Measurements from ENCODE around the gene ARHGAP8. TPM values are rescaled to one million over a fixed set of nuclear protein-coding genes. Genes with fewer than 3 reads are reported as not detected.

The ARHGAP8 gene
- total and polyA plus RNA-seq, 10 of the 15 experiments (the other 5 are each of a cell fraction or from before 2014, with no cell fraction given) = 0.33 TPM; not detected in 9

DNA sequence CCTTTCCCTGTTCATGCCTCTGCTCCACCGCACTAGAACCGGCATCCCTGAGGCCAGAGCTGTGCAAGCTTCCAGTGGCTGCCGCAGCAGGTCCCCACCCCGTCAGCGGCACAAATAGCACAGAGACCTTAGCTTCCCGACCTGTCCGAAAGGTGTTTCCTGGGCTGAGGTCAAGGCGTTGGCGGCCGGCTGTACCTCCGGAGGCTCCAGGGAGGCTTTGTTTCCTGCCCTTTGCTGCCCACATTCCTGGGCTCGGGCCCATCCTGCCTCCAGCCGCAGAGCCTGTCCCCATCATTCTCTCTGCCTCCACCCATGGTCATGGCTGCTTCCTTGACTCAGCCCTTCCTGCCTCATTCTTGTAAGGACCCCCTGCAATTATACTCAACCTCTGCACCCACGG, 31.2 kb downstream of the ARHGAP8 start (continued):
- TF ChIP-seq TCF3 (IDR thresholded peaks at IDR 0.05; ENCODE audit: borderline replicate concordance, insufficient read depth, low read depth, low read length) (no peak), MTA3 (IDR thresholded peaks at IDR 0.05; ENCODE audit: borderline replicate concordance, low read length) (no peak)

GRCh38 chr22:44786136-44786535, 33.8 kb downstream of the ARHGAP8 start:
- H3K9ac ChIP-seq (ENCODE audit: control insufficient read depth, insufficient read depth, low read length) = no peak overlapping the region
- ChIA-PET POLR2A (no interaction called here), CTCF (no interaction called here), RAD21 (ENCODE audit: unreplicated experiment) (no interaction called here), SMC1A (ENCODE audit: uncharacterized antibody, unreplicated experiment) (no interaction called here)
- no peaks in the 10 kb centered on the region; a peak in 1 of 4 replicates for H3K27me3 ChIP-seq (replicated peaks in 1 of 2; ENCODE audit: control insufficient read depth in 2 of 2, insufficient read depth in 2 of 2, low read length in 1 of 2)
- H3K4me3 ChIP-seq = no peak overlapping the region
- no peaks in the 10 kb centered on the region for H3K9me3 ChIP-seq (replicated peaks; ENCODE audit: control insufficient read depth, insufficient read depth, low read length)
- DNase-seq (ENCODE audit: low read depth, low spot score) = no peak
- no peak for FAIRE-seq
- no peaks in the 10 kb centered on the region for H4K20me1 ChIP-seq (ENCODE audit: control insufficient read depth, insufficient read depth)
- no TSS peak for BruUV-seq (replicated peaks)
- no peak for ATAC-seq
- H3K4me1 ChIP-seq (ENCODE audit: control insufficient read depth, insufficient read depth, low read length) = no peaks in the 10 kb centered on the region
- no peaks in the 10 kb centered on the region for H3K36me3 ChIP-seq (ENCODE audit: control insufficient read depth in 2 of 2, insufficient read depth in 2 of 2, low read length in 1 of 2)
- 71% methylated on average over 23 of the region's 23 CpGs for WGBS (ENCODE audit: insufficient coverage, insufficient replicate concordance, low lambda C conversion rate, missing lambda C conversion rate)
- H3K4me2 ChIP-seq (ENCODE audit: control insufficient read depth, insufficient read depth) = no peak overlapping the region
- no peak overlapping the region for H2AFZ ChIP-seq (ENCODE audit: control insufficient read depth, low read depth, low read length)
- H3K79me2 ChIP-seq (ENCODE audit: control insufficient read depth, insufficient read depth, low read length) = no peaks in the 10 kb centered on the region
- in situ Hi-C loops (cut with MboI) = no loop called here
- intact Hi-C loops (cut with micrococcal nuclease; ENCODE audit: unreplicated experiment) = no loop called here
- H3K27ac ChIP-seq (ENCODE audit: control insufficient read depth, insufficient read depth) = no peak overlapping the region
- TF ChIP-seq EGR1 (IDR thresholded peaks at IDR 0.05; ENCODE audit: borderline replicate concordance in 1 of 2, low read depth in 2 of 2, low read length in 2 of 2) (no peak), HCFC1 (IDR thresholded peaks at IDR 0.05; ENCODE audit: low read length) (no peak), ZZZ3 (IDR thresholded peaks at IDR 0.05; ENCODE audit: control insufficient read depth, insufficient read length, low read depth) (no peak), TARDBP (IDR thresholded peaks at IDR 0.05; ENCODE audit: borderline replicate concordance) (no peak)

DNA sequence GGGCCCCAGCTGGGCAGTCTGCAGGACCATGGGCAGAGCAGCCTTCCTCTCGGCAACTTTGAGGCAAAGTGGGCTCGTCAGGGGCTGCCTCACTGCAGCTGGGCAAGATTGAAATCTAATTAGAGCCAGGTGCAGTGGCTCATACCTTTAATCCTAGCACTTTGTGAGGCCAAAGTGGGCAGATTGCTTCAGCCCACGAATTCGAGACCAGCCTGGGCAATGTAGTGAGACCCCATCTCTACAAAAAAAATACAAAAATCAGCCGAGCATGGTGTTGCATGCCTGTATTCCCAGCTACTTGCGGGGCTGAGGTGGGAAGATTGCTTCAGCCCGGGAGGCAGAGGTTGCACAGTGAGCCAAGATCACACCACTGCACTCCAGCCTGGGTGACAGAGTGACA, 34.2 kb downstream of the ARHGAP8 start:
- H4K20me1 ChIP-seq (ENCODE audit: control insufficient read depth, insufficient read depth) = no peaks in the 10 kb centered on the region
- no peak overlapping the region for H3K27ac ChIP-seq (ENCODE audit: control insufficient read depth, insufficient read depth)
- H3K4me2 ChIP-seq (ENCODE audit: control insufficient read depth, insufficient read depth) = no peak overlapping the region
- intact Hi-C loops (cut with micrococcal nuclease; ENCODE audit: unreplicated experiment) = no loop called here
- ChIA-PET POLR2A (no interaction called here), CTCF (no interaction called here), RAD21 (ENCODE audit: unreplicated experiment) (no interaction called here), SMC1A (ENCODE audit: uncharacterized antibody, unreplicated experiment) (no interaction called here)
- H3K4me1 ChIP-seq (ENCODE audit: control insufficient read depth, insufficient read depth, low read length) = no peaks in the 10 kb centered on the region
- ATAC-seq = no peak
- H3K36me3 ChIP-seq (ENCODE audit: control insufficient read depth in 2 of 2, insufficient read depth in 2 of 2, low read length in 1 of 2) = no peaks in the 10 kb centered on the region
- H3K79me2 ChIP-seq (ENCODE audit: control insufficient read depth, insufficient read depth, low read length) = no peaks in the 10 kb centered on the region
- TF ChIP-seq TCF7 (IDR thresholded peaks at IDR 0.05; ENCODE audit: borderline replicate concordance) = no peak
- no peak for TF ChIP-seq MEF2A (IDR thresholded peaks at IDR 0.05; ENCODE audit: insufficient read depth, low read depth, low read length)
- no peak for TF ChIP-seq RAD51 (IDR thresholded peaks at IDR 0.05)
- TF ChIP-seq, protein P1, sequence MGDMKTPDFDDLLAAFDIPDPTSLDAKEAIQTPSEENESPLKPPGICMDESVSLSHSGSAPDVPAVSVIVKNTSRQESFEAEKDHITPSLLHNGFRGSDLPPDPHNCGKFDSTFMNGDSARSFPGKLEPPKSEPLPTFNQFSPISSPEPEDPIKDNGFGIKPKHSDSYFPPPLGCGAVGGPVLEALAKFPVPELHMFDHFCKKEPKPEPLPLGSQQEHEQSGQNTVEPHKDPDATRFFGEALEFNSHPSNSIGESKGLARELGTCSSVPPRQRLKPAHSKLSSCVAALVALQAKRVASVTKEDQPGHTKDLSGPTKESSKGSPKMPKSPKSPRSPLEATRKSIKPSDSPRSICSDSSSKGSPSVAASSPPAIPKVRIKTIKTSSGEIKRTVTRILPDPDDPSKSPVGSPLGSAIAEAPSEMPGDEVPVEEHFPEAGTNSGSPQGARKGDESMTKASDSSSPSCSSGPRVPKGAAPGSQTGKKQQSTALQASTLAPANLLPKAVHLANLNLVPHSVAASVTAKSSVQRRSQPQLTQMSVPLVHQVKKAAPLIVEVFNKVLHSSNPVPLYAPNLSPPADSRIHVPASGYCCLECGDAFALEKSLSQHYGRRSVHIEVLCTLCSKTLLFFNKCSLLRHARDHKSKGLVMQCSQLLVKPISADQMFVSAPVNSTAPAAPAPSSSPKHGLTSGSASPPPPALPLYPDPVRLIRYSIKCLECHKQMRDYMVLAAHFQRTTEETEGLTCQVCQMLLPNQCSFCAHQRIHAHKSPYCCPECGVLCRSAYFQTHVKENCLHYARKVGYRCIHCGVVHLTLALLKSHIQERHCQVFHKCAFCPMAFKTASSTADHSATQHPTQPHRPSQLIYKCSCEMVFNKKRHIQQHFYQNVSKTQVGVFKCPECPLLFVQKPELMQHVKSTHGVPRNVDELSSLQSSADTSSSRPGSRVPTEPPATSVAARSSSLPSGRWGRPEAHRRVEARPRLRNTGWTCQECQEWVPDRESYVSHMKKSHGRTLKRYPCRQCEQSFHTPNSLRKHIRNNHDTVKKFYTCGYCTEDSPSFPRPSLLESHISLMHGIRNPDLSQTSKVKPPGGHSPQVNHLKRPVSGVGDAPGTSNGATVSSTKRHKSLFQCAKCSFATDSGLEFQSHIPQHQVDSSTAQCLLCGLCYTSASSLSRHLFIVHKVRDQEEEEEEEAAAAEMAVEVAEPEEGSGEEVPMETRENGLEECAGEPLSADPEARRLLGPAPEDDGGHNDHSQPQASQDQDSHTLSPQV (IDR thresholded peaks at IDR 0.05) = no peak
- no peak for TF ChIP-seq ZSCAN29 (IDR thresholded peaks at IDR 0.05)
- no peak for TF ChIP-seq SUZ12 (IDR thresholded peaks at IDR 0.05; ENCODE audit: unreplicated experiment)
- TF ChIP-seq MEF2B (IDR thresholded peaks at IDR 0.05; ENCODE audit: partially characterized antibody, poor library complexity, severe bottlenecking) = no peak
- TF ChIP-seq PAX8 (IDR thresholded peaks at IDR 0.05) = no peak
- H3K4me3 ChIP-seq = no peak overlapping the region
- H2AFZ ChIP-seq (ENCODE audit: control insufficient read depth, low read depth, low read length) = no peak overlapping the region
- no peak overlapping the region for H3K9ac ChIP-seq (ENCODE audit: control insufficient read depth, insufficient read depth, low read length)
- H3K27me3 ChIP-seq (replicated peaks in 1 of 2; ENCODE audit: control insufficient read depth in 2 of 2, insufficient read depth in 2 of 2, low read length in 1 of 2) = no peaks in the 10 kb centered on the region; a peak in 1 of 4 replicates
- no peak for DNase-seq (ENCODE audit: low read depth, low spot score)
- no peaks in the 10 kb centered on the region for H3K9me3 ChIP-seq (replicated peaks; ENCODE audit: control insufficient read depth, insufficient read depth, low read length)
- BruUV-seq (replicated peaks) = no TSS peak
- FAIRE-seq = no peak
- 16% methylated on average over 7 of the region's 7 CpGs for WGBS (ENCODE audit: insufficient coverage, insufficient replicate concordance, low lambda C conversion rate, missing lambda C conversion rate)
- in situ Hi-C loops (cut with MboI) = no loop called here

Measured in GM12878 (cell line).